ENCODE data around the gene KIAA1328.
"Not testable (repeated sequence)": the region's sequence is repeated elsewhere in the genome, so short reads cannot be mapped to it uniquely, and the experiment has no call there.

Gene KIAA1328

DNA sequence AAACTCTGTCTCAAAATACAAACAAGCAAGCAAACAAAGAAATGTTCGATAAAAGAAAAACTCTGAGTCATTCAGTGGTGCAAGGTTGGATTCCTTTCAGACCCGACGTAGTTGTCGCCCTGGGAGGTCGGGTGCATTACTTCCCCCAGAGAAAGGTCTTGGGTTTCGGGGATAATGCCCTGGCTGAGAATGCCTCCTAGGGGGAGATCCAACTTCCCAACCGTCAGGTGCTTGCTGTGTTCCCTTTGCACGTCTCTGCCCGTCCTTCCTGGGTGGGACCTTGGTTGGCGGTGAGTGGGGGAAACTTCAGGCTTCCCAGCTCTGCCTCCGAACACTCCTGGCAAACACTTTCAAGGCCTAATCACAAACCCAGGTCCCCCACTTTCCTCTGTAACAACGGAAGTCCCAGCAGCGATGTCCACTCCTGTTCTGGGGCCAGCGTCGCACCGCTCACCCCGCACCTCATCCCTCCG lies 734 bp upstream of the KIAA1328 start:
- no peak for DNase-seq

DNA sequence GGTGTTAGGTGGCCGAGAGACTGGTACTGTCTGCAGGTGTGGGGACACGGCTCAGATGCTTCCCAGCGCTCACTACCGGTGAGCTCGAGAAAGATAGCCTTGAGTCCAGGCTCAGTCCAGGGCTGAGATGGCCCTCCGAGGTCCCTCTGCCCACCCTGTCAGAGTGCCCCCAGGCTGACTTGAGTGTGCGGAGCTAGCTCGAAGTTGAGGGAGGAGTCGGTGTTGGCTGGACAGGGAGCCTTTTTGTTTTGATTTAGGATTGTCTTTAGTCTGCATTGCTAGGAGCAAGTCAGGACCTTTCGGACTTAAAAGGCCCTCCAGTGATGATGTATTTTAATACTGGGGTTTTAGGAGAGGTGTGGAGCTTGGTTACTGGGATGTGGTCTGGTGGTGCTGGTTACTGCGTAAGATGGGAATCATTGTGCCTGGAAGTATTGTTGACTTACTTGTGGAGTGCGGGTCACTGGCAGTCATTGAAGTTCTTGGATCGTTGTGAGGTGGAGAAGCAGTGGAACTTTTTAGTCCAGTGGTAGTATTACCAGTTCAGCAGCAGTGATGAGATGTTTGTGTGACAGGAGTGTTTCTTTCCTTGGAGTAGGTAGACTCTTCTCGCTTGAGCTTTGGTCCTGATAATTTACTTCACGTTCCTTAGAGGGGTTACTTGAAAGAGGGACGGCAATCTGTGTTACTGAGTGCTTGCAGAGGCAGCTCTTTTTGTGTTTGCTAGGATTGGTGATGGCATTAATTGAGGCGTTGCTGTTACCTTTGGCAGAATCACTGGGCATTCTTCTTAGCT lies 633 bp downstream of the KIAA1328 start:
- DNase-seq: peak; percentile 47

DNA sequence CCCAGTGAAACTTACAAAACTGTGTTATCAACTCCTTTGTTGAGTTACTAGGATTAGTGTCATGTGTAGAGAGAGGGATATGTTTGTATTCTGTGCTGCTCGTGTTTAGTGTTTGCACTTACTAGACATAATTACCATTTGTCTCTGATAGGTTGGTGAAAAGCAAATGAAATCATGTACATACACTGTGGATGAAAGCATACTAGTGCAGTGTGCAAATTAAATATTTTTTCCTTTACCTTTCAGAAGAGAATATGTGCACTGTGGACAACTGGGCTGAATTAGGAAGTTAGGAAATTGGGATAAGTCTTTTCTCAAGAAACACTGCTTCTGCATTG lies 1.2 kb downstream of the KIAA1328 start:
- no peak for DNase-seq

DNA sequence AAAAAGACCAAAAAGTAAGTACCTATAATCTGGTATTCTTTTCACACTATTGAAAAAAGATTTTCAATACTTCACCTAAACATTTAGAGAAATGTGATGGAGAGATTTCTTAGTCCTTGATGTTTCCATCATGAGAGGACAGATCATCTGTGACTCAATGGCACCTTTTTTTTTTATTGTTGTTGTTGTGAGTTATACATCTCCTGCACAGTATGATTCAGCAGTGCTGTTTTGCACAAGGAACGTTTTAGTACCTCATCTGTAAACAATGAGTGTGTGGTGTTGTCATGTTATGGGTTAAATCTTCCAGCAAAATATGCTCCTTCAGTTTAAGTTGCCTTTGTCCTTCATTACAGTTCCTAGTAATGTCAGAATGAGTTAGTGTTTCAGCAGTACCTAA lies 2.2 kb downstream of the KIAA1328 start:
- DNase-seq: no peak

DNA sequence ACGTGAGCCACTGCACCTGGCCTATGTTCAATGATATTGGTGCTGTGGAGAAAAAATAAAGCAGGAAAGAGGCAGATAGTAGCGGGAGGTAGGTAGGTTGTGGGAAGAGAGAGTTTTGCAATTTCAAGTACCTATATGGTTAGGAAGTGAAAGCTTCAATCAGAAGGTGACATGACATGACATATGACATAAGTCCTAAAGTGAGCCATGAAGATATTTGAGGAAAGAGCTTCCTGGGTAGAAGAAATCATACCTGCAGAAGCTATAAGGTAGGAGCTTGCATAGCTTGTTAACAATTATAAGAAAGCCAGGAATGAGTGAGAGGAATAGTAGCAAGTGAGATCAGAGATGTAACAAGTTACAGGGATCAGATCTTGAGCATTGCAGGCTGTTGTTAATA lies 4.2 kb downstream of the KIAA1328 start:
- DNase-seq: no peak

DNA sequence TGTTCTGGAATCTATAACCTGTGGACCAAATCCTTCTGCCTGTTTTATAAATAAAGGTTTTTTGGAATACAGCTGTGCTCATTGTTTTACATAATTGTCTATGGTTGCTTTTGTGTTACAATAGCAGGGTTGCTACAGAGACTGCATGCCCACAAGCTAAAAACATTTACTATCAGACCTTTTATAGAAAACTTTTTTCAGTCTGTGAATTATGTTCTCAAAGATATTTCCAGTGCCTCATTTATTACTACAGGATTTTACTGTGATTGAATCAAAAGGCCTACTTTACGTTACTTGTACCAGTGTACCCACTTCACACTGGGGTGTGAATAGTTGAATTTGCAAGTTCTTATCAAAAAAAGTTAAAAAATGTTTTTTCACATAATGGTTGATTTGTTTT lies 7.0 kb downstream of the KIAA1328 start:
- no peak for DNase-seq

DNA sequence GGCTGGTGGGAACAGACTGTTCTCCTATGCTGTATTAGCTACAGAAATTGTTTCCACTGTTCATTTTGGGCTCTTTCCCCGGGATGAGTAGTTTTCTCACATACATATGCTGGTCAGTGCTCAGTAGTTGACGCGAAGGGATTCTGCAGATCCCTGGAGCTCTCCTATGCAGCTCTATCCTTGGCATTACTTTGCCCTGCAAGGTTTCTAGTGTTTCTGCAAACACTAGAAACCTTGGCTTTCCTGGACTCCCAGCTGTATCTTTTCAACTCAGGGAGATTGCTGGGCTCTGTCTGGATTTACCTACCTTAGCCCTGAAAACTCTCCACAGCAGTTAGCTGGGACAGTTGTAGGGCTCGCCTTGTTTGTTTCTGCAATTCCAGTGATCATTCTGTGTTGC lies 10.9 kb downstream of the KIAA1328 start:
- DNase-seq: no peak

DNA sequence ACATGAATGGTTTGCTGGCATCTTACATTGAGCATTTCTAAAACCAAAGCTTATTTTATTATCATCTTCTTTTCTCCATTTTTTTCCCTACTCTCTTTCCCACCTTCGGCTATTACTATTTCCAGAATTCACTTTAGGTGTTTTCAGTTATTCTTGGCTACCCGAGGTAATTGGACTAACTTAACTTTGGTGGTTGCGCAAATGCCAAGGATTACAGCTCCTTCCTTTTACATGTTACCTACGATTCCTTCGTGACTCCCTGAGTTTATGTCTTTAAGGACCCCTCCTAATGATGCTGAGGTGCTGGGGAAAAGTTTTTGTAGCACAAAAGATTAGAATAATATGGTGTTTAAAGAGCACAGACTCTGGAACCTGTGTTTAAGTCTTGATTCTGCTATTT lies 14.3 kb downstream of the KIAA1328 start:
- DNase-seq: no peak

DNA sequence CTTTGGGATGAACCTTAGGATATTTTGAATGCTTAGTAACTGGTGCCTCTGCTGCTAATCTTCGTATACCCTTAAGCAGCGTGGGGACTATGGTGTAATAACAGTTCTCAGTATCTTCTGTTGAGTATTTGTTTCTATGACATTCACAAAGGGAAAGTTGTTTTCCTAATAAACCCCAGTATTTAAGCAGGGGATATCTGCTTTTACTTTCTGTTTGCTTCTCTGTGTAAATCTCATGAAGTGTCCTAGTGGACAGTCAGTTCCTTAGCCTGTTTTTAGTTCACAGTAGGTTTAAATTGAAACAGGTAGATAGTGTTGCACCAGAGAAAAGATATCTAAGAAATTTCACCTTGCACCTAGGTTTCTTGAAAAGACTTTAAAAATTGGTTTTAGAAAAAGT lies 14.9 kb downstream of the KIAA1328 start:
- no peak for DNase-seq

DNA sequence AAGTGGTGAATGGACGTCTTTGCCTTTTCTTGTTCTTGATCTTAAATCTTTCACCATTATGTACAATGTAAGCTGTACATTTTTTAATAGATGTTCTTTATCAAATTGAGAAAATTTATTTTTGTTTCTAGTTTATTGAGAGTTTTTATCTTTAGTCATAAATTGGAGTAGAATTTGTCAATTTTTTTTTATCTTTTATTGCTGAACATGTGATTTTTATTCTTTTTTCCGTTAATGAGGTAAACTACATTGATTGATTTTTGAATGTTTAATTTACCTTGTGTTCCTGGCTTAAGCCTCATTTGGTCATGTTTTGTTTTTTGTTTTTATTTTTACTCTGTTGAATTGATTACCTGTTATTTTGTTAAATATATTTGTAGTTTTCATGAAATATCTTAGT lies 19.7 kb downstream of the KIAA1328 start:
- no peak for DNase-seq

DNA sequence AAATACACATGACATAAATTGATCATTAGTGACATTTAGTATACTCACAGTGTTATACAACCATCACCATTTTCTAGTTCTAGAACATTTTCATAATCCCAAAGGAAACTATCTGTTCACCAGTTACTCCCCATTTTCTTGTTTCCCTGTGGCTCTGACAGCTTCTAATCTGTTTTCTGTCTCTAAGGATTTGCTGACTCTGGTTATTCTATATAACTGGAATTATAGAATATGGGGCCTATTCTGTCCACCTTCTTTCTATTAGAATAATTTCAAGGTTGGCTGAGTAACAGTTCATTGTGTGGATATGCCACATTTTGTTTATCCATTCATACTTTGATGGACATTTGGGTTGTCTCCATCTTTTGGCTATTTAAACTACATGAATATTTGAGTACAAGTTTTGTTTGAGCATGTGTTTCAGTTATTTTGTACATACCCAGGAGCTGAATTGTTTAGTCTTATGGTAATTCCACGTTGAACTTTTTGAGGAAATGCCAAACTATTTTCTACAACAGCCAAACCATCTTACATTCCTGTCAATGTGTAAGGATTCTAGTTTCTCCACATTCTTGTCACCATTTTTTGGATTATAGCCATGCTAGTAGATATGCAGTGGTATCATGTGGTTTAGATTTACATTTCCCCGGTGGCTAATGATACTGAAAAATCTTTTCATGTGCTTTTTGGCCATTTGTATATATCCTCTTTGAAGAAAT lies 20.5 kb downstream of the KIAA1328 start:
- no peak for DNase-seq

DNA sequence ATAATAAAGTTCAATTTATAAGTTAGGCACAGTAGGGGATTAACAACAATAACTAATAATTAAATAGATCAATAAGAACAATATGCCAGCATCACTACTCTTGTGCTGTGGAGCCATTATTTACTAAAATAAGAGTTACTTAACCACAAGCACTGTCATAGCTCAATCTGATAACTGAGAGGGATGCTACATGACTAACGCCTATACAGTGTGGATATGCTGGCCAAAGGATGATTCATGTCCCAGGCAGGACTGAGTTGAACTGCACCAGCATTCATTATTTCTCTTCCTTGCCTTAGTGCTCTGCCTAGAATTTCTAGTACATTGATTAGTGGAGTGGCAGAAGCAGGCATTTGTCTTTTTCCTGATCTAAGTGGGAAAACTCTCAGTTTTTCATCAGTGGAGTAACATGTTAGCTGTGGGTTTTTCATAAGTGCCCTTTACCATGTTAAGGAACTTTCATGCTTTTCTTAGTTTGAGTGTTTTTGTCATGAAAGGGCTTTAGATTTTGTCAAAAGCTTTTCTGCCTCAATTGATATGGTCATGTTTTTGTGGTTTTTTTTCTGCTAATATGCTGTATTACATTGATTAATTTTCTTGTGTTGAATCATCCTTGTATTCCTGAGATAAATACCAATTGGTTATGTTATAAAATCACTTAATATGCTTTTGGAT lies 21.7 kb downstream of the KIAA1328 start:
- no peak for DNase-seq

DNA sequence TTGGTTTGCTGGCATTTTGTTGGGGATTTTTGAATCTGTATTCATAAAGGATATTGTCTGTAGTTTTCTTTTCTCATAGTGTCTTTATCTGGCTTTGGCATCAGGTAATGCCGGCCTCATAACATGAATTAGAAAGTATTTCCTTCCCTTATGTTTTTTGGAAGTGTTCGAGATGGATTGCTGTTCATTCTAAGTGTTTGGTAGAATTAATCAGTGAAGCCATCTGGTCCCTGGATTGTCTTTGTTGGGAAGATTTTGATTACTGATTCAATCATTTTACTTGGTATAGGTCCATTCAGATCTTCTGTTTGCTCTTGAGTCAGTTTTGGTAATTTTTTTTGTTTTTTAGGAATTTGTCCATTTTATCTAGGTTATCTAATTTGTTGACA lies 22.3 kb downstream of the KIAA1328 start:
- DNase-seq: no peak

DNA sequence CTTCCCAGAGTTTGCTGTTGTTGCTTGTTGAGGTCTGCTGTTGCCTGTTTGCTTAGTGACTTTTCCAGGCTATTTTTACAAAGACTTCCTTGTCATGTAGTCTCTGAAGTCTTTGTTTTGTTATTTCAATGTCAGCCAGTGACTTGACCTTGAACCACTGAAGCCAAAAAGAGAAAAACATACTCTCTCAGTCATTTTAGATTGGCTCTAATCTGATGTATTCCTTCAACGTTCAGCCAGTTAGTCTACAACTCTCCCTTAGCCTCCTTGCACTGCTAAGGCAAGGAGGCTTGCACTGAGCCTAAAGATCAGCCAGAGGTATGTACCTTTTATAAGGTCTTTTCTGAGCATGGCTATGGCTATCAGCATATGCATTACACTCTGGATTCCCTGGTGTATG lies 27.9 kb downstream of the KIAA1328 start:
- DNase-seq: no peak

DNA sequence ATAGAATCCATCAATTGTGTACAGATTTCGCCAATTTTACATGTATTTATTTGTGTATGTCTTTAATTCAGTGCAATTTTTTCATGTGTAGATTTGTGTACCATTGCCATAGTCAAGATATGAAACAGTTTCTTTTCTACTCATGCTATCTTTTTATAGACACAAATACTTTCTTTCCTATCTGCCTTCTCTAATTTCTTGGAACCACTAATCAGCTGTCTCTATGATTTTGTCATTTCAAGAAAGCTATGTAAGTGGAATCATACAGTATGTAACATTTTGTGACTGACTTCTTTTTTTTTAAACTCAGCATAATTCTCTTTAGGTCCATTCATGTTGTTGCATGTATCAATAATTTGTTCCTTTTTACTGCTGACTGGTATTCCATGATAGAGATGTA lies 33.3 kb downstream of the KIAA1328 start:
- DNase-seq: no peak

DNA sequence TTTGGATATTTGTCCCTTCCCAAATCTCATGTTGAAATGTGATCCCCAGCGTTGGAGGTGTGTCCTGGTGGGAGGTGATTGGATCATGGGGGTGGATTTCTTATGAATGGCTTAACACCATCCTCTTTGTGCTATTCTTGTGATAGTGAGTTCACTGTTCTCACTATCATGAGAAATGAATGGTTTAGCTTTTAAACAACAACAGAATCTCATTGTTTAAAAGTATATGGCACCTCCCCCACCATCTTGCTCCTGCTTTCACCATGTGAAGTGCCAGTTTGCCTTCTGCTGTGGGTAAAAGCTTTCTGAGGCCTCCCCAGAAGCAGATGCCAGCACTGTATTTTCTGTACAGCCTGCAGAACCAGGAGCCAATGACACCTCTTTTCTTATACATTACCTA lies 38.1 kb downstream of the KIAA1328 start:
- no peak for DNase-seq

DNA sequence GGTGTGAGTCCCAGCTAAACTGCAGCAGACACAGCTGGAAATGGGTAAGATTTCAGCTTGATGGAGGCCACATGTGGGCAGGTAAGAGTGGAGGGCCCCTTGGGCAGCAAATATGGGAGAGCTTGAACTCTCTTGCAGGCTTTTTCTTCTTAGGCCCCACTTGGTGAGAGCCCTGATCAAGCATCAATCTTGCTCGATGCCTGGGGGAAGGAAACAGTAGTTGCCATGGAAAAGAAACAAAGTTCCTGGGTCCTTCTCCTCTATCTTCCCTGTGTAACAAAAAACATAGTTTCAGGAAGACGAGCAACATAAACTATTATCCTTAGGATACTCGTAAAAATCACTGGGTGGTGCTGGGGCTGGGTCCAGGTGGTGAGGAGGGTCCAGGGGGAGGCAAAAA lies 42.9 kb downstream of the KIAA1328 start:
- no peak for DNase-seq

DNA sequence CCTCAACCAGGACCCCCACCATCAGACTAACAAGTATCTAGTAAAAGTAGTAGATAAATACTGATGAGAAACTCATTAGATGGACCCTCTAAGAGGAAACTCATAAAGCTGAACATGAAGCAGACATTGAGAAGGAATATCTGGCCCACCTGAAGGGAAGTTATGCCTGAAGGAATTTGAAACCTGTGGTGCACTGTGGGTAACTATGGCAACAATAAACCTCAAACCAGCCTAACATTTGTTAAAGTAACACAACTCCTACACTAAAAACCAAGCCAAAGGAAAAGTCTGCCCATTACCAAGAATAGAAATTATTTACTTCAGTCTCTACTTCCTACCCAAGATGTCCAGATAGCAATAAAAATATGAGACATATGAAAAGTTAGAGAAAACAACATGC lies 43.4 kb downstream of the KIAA1328 start:
- no peak for DNase-seq

DNA sequence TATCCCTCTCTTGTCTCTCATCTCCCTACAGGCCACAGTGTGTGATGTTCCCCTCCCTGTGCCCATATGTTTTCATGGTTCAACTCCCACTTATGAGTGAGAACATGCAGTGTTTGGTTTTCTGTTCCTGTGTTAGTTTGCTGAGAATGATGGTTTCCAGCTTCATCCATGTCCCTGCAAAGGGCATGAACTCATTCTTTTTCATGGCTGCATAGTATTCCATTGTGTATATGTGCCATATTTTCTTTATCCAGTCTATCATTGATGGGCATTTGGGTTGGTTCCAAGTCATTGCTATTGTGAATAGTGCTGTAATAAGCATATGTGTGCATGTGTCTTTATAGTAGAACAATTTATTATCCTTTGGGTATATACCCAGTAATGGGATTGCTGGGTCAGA lies 44.9 kb downstream of the KIAA1328 start:
- DNase-seq: not testable (repeated sequence)

DNA sequence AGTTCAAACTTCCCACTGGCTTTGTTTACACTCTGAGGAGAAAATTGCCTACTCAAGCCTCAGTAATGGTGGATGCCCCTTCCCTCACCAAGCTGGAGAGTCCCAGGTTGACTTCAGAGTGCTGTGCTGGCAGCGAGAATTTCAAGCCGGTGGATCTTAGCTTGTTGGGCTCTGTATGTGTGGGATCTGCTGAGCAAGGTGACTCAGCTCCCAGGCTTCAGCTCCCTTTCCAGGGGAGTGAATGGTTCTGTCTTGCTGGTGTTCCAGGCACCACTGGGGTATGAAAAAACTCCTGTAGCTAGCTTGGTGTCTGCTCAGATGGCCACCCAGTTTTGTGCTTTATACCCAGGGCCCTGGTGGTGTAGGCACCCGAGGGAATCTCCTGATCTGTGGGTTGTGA lies 50.9 kb downstream of the KIAA1328 start:
- DNase-seq: not testable (repeated sequence)

DNA sequence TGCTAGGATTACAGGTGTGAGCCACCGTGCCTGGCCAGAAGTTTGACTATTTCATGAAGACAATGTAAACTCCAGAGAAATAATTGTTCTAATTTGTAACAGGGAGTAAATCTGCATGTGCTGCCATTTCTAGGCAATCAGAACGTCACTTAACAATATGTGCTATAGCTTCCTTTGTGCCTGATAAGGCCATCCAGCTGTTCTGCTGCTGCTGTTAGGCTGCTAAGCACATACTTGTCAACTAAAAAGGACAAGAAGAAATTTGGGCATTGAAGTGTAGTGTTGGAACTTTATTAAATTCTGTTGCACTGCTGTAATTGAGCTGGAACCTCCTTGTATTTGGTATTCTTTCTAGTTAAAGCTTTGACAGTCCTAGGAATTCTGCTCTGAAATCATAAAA lies 57.1 kb downstream of the KIAA1328 start:
- no peak for DNase-seq

DNA sequence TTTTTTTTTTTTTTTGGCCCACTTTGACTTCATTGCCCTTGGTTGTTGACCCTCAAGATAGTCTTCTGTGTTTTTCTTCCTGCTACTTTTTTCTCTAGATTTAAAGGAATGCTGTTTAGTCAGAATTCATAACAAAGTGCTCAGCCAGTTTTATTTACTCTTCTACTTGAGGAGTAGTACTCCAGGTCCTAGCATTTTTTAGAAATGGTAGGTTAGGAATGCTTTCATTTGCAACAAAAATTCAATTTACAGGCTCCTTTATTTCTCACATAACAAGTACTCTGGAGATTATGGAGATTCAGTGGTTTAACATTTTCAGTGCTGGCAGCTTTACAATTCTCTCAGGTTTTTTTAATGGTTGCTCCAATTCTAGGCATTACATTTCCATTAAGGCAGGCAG lies 58.2 kb downstream of the KIAA1328 start:
- DNase-seq: no peak

DNA sequence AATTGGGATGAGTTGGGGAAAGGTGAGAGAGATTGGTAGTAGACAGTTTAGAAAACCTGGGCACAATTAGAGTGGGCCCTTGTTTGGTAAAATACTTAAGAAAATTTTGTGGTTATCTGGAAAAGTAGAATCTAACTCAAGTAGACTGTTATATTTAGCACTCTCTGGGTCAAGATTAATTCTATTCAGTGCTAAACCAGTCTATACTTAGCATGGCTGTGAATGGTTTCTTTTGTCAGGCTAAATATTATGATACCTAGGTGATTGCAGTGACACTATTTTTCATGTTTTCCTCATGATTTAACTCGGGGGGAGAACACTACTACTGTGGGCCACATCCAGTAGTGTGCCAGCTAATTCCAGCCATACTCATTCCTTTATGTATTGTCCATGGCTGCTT lies 58.9 kb downstream of the KIAA1328 start:
- no peak for DNase-seq

DNA sequence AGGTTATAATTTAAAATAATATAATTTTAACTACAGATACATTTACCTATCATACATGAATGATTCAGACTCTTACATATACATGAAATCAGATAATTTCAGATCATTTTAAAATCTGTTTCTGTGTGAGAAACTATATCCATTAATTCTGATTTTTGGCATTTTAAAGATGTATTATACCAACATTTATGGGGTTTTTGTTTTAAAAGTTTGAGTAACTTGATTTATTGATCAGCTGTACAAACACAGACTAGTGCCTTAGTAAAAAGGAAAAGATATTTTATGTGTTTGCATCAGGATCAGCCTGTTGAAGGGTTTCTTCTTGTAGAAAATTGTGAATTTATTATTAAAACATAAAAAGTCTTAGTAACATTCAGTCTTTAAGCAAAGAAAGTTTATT lies 59.9 kb downstream of the KIAA1328 start:
- DNase-seq: no peak

Measured in SHP77 treated with DMSO at 0.1 percent for 48 hours (cell line).